Measurements from ENCODE around the gene MYH9.

MYH9 gene

DNA sequence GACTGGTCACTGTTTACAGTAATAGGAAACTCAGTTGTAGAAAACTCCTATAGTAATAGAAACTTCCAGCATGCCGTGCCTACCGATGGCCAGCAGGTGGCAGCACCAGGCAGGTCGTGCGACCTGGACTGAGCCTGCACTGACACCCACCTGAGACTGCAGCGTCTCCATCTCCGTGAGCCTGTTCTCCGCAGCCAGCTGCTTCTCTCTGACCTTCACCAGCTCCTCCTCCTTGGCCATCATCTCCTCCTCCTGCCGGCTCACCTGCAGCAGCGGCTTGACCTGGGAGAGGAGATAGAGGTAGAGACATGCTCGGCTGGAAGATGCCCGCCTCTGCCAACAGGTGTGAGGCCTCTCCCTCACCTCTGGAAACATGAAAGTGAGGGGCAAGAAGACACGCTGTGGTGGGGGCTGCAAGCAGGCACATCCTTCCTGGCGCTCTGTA, 86.4 kb downstream of the MYH9 start:
- no peak overlapping the region for H3K27ac ChIP-seq (ENCODE audit: low read length)
- H4K20me1 ChIP-seq (ENCODE audit: insufficient read depth, low read length), result no peaks in the 10 kb centered on the region
- H3K9me2 ChIP-seq (replicated peaks; ENCODE audit: insufficient read depth, low read length), result no peaks in the 10 kb centered on the region
- H3K4me3 ChIP-seq (ENCODE audit: low read length), result no peak overlapping the region
- no peaks in the 10 kb centered on the region for H3K9me3 ChIP-seq (replicated peaks; ENCODE audit: insufficient read depth, low read length)
- peaks cover 9% of the 10 kb centered on the region for H3F3A ChIP-seq (ENCODE audit: insufficient read depth, low read length)
- peak; percentile 78 for DNase-seq
- no peak overlapping the region for H2AFZ ChIP-seq (ENCODE audit: low read length)
- H3K4me1 ChIP-seq (ENCODE audit: low read length), result no peaks in the 10 kb centered on the region
- H3K79me2 ChIP-seq (ENCODE audit: low read length), result peaks cover 74% of the 10 kb centered on the region
- no peaks in the 10 kb centered on the region for H3K27me3 ChIP-seq (replicated peaks; ENCODE audit: insufficient read depth, low read length)
- TF ChIP-seq EZH2phosphoT487 (IDR thresholded peaks at IDR 0.05; ENCODE audit: low read length), result no peak
- TF ChIP-seq, protein P1, sequence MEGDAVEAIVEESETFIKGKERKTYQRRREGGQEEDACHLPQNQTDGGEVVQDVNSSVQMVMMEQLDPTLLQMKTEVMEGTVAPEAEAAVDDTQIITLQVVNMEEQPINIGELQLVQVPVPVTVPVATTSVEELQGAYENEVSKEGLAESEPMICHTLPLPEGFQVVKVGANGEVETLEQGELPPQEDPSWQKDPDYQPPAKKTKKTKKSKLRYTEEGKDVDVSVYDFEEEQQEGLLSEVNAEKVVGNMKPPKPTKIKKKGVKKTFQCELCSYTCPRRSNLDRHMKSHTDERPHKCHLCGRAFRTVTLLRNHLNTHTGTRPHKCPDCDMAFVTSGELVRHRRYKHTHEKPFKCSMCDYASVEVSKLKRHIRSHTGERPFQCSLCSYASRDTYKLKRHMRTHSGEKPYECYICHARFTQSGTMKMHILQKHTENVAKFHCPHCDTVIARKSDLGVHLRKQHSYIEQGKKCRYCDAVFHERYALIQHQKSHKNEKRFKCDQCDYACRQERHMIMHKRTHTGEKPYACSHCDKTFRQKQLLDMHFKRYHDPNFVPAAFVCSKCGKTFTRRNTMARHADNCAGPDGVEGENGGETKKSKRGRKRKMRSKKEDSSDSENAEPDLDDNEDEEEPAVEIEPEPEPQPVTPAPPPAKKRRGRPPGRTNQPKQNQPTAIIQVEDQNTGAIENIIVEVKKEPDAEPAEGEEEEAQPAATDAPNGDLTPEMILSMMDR (IDR thresholded peaks at IDR 0.05; ENCODE audit: low read length), result peak; percentile 96
- H3K36me3 ChIP-seq (replicated peaks; ENCODE audit: insufficient read depth, low read length), result peaks cover 49% of the 10 kb centered on the region
- H3K4me2 ChIP-seq (ENCODE audit: low read depth, low read length), result no peak overlapping the region
- H3K9ac ChIP-seq (ENCODE audit: low read length), result no peak overlapping the region

DNA sequence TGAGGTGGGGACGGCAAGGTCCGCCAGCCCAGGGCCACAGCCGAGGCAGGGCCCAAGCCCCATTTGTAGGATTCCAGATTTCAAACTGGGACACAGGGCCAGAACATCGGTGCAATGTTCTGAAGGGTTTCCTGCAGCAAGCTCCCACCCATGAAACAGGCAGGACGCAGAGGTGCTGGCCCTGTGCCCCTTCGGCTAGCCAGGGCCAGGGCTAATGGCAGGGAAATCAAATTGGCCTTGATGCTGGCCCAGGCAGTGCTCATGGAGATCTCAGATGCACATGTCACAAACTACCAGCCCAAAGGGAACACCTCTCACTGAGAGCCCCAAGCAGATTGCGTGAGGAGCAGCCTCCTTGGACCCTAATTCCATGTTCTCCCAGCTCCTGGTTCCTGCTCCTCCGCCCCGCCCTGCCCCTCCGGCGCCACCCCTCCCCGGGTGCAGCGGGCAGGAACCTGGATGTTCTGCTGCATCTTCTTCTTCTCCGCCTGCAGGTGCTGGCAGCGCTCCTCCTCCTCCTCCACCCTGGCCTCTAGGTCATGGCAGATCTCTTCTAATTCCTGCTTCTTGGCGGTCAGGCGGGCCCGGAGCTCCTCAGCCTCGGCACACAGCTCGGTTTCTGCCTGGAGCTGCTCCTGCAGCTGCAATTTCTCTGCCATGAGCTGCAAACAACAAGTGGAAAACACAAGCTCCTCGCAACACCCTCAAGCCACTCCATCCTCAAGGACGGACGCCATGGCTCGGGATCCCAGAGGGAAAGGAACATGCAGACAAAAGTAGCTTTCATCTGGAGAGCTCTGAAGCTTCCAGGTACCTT, 87.2 kb downstream of the MYH9 start:
- no peaks in the 10 kb centered on the region for H3K9me2 ChIP-seq (replicated peaks; ENCODE audit: insufficient read depth, low read length)
- H3K4me1 ChIP-seq (ENCODE audit: low read length), result no peaks in the 10 kb centered on the region
- peaks cover 9% of the 10 kb centered on the region for H3F3A ChIP-seq (ENCODE audit: insufficient read depth, low read length)
- H3K27ac ChIP-seq (ENCODE audit: low read length), result no peak overlapping the region
- no peaks in the 10 kb centered on the region for H3K27me3 ChIP-seq (replicated peaks; ENCODE audit: insufficient read depth, low read length)
- H3K4me3 ChIP-seq (ENCODE audit: low read length), result no peak overlapping the region
- peaks cover 46% of the 10 kb centered on the region for H3K36me3 ChIP-seq (replicated peaks; ENCODE audit: insufficient read depth, low read length)
- H2AFZ ChIP-seq (ENCODE audit: low read length), result no peak overlapping the region
- peaks cover 73% of the 10 kb centered on the region for H3K79me2 ChIP-seq (ENCODE audit: low read length)
- H4K20me1 ChIP-seq (ENCODE audit: insufficient read depth, low read length), result no peaks in the 10 kb centered on the region
- no peak for DNase-seq
- TF ChIP-seq EZH2 (optimal IDR thresholded peaks at IDR 0.05; ENCODE audit: low read depth, low read length), result no peak
- TF ChIP-seq, protein P1 (IDR thresholded peaks at IDR 0.05; ENCODE audit: low read length), result no peak
- no peak for TF ChIP-seq EZH2phosphoT487 (IDR thresholded peaks at IDR 0.05; ENCODE audit: low read length)
- no peak overlapping the region for H3K9ac ChIP-seq (ENCODE audit: low read length)
- no peak overlapping the region for H3K4me2 ChIP-seq (ENCODE audit: low read depth, low read length)
- no peaks in the 10 kb centered on the region for H3K9me3 ChIP-seq (replicated peaks; ENCODE audit: insufficient read depth, low read length)

DNA sequence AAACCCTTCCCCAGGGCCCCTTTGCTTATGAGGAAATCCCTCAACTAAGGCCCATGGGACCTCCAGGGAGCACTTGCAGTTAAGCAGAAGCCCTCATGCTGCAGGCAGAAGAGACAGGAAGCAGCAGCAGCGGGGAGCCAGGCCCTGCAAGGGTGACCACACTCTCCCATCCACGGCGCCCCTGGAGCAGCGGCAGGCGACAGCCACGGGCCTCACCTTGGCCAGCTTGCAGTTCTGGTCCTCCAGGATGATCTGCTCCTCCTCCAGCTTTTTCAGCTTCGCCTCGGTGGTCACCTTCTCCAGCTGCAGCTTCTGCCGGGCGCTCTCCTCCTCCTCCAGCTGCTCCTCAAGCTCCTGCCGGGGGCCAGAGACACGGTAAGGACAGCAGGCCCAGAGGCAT, 87.9 kb downstream of the MYH9 start:
- Histone ChIP-seq H3K36me3 (replicated peaks; ENCODE audit: insufficient read depth, low read length) (peaks cover 49% of the 10 kb centered on the region), H4K20me1 (ENCODE audit: insufficient read depth, low read length) (no peaks in the 10 kb centered on the region), H3K4me1 (ENCODE audit: low read length) (no peaks in the 10 kb centered on the region), H3F3A (ENCODE audit: insufficient read depth, low read length) (peaks cover 9% of the 10 kb centered on the region), H2AFZ (ENCODE audit: low read length) (no peak overlapping the region), H3K9me3 (replicated peaks; ENCODE audit: insufficient read depth, low read length) (no peaks in the 10 kb centered on the region), H3K4me3 (ENCODE audit: low read length) (no peak overlapping the region), H3K9ac (ENCODE audit: low read length) (no peak overlapping the region), H3K27me3 (replicated peaks; ENCODE audit: insufficient read depth, low read length) (no peaks in the 10 kb centered on the region), H3K27ac (ENCODE audit: low read length) (no peak overlapping the region), H3K4me2 (ENCODE audit: low read depth, low read length) (no peak overlapping the region), H3K9me2 (replicated peaks; ENCODE audit: insufficient read depth, low read length) (no peaks in the 10 kb centered on the region), H3K79me2 (ENCODE audit: low read length) (peaks cover 76% of the 10 kb centered on the region)
- no peak for DNase-seq
- TF ChIP-seq EZH2phosphoT487 (IDR thresholded peaks at IDR 0.05; ENCODE audit: low read length), result no peak
- TF ChIP-seq EZH2 (optimal IDR thresholded peaks at IDR 0.05; ENCODE audit: low read depth, low read length), result no peak
- TF ChIP-seq, protein P1 (IDR thresholded peaks at IDR 0.05; ENCODE audit: low read length), result no peak
